GM21825 (cell line): ENCODE measurements around the gene ZC3H12D.
A peak's percentile ranks its signal among the peaks of the same experiment; 100 is the strongest.
"Not testable (repeated sequence)": the region's sequence is repeated elsewhere in the genome, so short reads cannot be mapped to it uniquely, and the experiment has no call there.

Experiments
- ATAC-seq: cut with Tn5 transposase; IDR thresholded peaks from one replicate; pipeline ENCODE4 v1.9.1; 2021; ENCODE audit warnings: mild to moderate bottlenecking, moderate library complexity; ENCODE audit not compliant: unreplicated experiment

The ZC3H12D gene

GRCh38 chr6:149484733-149485700 is at the start of gene ZC3H12D:
Gene ZC3H12D (minus strand): TSS chr6:149485014. CDS start chr6:149474543, 10,471 bp downstream.
- peak; percentile 35 for ATAC-seq

- no peak for ATAC-seq
These were observed 44.8 kb upstream of the ZC3H12D start for GRCh38 chr6:149529650-149530049.

- ATAC-seq = no peak
These were observed 30.7 kb upstream of the ZC3H12D start for GRCh38 chr6:149515494-149515893.

GRCh38 chr6:149513915-149514314 is 29.1 kb upstream of the ZC3H12D start:
- ATAC-seq = no peak

GRCh38 chr6:149510793-149511512 is 26.1 kb upstream of the ZC3H12D start:
- no peak for ATAC-seq

GRCh38 chr6:149508485-149508884 is 23.7 kb upstream of the ZC3H12D start:
- no peak for ATAC-seq

- no peak for ATAC-seq
These were observed 19.1 kb upstream of the ZC3H12D start for GRCh38 chr6:149503872-149504271.

- ATAC-seq = no peak
These were observed 18.5 kb upstream of the ZC3H12D start for GRCh38 chr6:149503276-149503675.

- ATAC-seq = no peak
These were observed 17.0 kb upstream of the ZC3H12D start for GRCh38 chr6:149501768-149502167.

GRCh38 chr6:149501201-149501600 is 16.4 kb upstream of the ZC3H12D start:
- no peak for ATAC-seq

- no peak for ATAC-seq
These were observed 15.3 kb upstream of the ZC3H12D start for GRCh38 chr6:149500096-149500495.

- ATAC-seq = no peak
These were observed 14.3 kb upstream of the ZC3H12D start for GRCh38 chr6:149499066-149499465.

- no peak for ATAC-seq
These were observed 12.6 kb upstream of the ZC3H12D start for GRCh38 chr6:149497365-149497764.

GRCh38 chr6:149496597-149496996 is 11.8 kb upstream of the ZC3H12D start:
- ATAC-seq = not testable (repeated sequence)

- ATAC-seq = not testable (repeated sequence)
These were observed 10.7 kb upstream of the ZC3H12D start for GRCh38 chr6:149495349-149496016.

- ATAC-seq = peak; percentile 60
These were observed 10.0 kb upstream of the ZC3H12D start for GRCh38 chr6:149494810-149495209.

- no peak for ATAC-seq
These were observed 9.0 kb upstream of the ZC3H12D start for GRCh38 chr6:149493761-149494320.

GRCh38 chr6:149492798-149493343 is 8.1 kb upstream of the ZC3H12D start:
- ATAC-seq = no peak

GRCh38 chr6:149489967-149490366 is 5.2 kb upstream of the ZC3H12D start:
- peak; percentile 27 for ATAC-seq

- ATAC-seq = peak; percentile 22
These were observed 4.0 kb upstream of the ZC3H12D start for GRCh38 chr6:149488815-149489214.

GRCh38 chr6:149487316-149487715 is 2.5 kb upstream of the ZC3H12D start:
- ATAC-seq = no peak
